OCI-LY7 (cell line): Measurements from ENCODE around the gene CCDC78. TPM values are rescaled to one million over a fixed set of nuclear protein-coding genes. Genes with fewer than 3 reads are reported as not detected.

Experiments
- BruUV-seq: library from RNA; stranded (reverse); fragments of 400-500 nt; replicated peaks from 2 replicates; lab custom pipeline; 2021; lab: Mats Ljungman, UMichigan
- CTCF ChIA-PET: fragments of 300-600 bp; sonication (Branson Sonifier 250); formaldehyde crosslinking; loops from one replicate; lab custom pipeline; 2022; ENCODE audit warnings: antibody characterized with exemption; ENCODE audit not compliant: unreplicated experiment; lab: Charles Lee
- POLR2A ChIA-PET: fragments of 300-600 bp; sonication (Branson Sonifier 250); formaldehyde crosslinking; loops from one replicate; lab custom pipeline; 2022; ENCODE audit warnings: antibody characterized with exemption; lab: Charles Lee
- DNase-seq: peaks from one replicate; pipeline ENCODE4 v3.0.0-alpha.2; 2015; ENCODE audit warnings: low spot score
- H2AFZ ChIP-seq: fragments of 200-600 bp; sonication (generic), shearing (Covaris generic); 2 replicates; pipeline ENCODE4 v1.6.1; 2014; ENCODE audit warnings: mild to moderate bottlenecking, antibody characterized with exemption, low read length, moderate library complexity
- H3K27ac ChIP-seq: fragments of 200-600 bp; sonication (generic); 2 replicates; pipeline ENCODE4 v1.5.1; 2014; ENCODE audit warnings: mixed run types, low read depth, mild to moderate bottlenecking, moderate library complexity, low read length, inconsistent platforms; ENCODE audit not compliant: poor library complexity, severe bottlenecking
- H3K36me3 ChIP-seq: fragments of 200-600 bp; sonication (generic); 2 replicates; pipeline ENCODE4 v1.6.1; 2014; ENCODE audit warnings: mild to moderate bottlenecking, antibody characterized with exemption, low read length, moderate library complexity, mixed read lengths; ENCODE audit not compliant: insufficient read depth
- H3K4me1 ChIP-seq: fragments of 200-600 bp; sonication (generic); 2 replicates; pipeline ENCODE4 v1.5.1; 2014; ENCODE audit warnings: mild to moderate bottlenecking, low read length; ENCODE audit not compliant: insufficient read depth, poor library complexity, severe bottlenecking
- H3K4me2 ChIP-seq: fragments of 200-600 bp; sonication (generic); 2 replicates; pipeline ENCODE4 v1.6.1; 2014; ENCODE audit warnings: mild to moderate bottlenecking, low read length
- H3K4me3 ChIP-seq: fragments of 200-600 bp; sonication (generic); 2 replicates; pipeline ENCODE4 v1.5.1; 2014; ENCODE audit warnings: mild to moderate bottlenecking, low read depth, low read length; ENCODE audit not compliant: poor library complexity, severe bottlenecking
- H3K79me2 ChIP-seq: fragments of 200-600 bp; sonication (generic); 2 replicates; pipeline ENCODE4 v1.6.1; 2016; ENCODE audit warnings: low read depth, mild to moderate bottlenecking, low read length, moderate library complexity, mixed read lengths; ENCODE audit not compliant: insufficient read depth
- H3K9me2 ChIP-seq: fragments of 200-600 bp; sonication (generic); 2 replicates; pipeline ENCODE4 v1.6.1; 2016; ENCODE audit warnings: mild to moderate bottlenecking, low read length, mixed read lengths; ENCODE audit not compliant: insufficient read depth
- H3K9me3 ChIP-seq: fragments of 200-600 bp; sonication (generic); 2 replicates; pipeline ENCODE4 v1.6.1; 2014; ENCODE audit warnings: mild to moderate bottlenecking, mixed run types, low read length, mixed read lengths
- H4K20me1 ChIP-seq: fragments of 200-600 bp; sonication (generic); 2 replicates; pipeline ENCODE4 v1.6.1; 2014; ENCODE audit warnings: mild to moderate bottlenecking, antibody characterized with exemption, low read length, moderate library complexity, mixed read lengths; ENCODE audit not compliant: insufficient read depth
- EZH2phosphoT487 ChIP-seq: fragments of 200-600 bp; sonication (generic); IDR thresholded peaks from 2 replicates; pipeline ENCODE4 v1.6.1; 2018; ENCODE audit warnings: low read depth, borderline replicate concordance, mild to moderate bottlenecking, mixed run types, antibody characterized with exemption, low read length, moderate library complexity, mixed read lengths
- intact Hi-C: fragments of 100-400 bp; cut with micrococcal nuclease; formaldehyde crosslinking; loops from one replicate; pipeline ENCODE4 v1.10.0; 2022; ENCODE audit not compliant: unreplicated experiment
- total RNA-seq, 2 experiments: library from RNA; depleted of rRNA in 1 of 2; stranded (reverse); fragments of >200 nt in 1 of 2; shearing (Covaris generic) in 1 of 2; gene quantifications; 2 replicates each; pipeline ENCODE4 v1.2.3, GENCODE V29; 2014 to 2022
- TF ChIP-seq, protein P1 (sequence below): fragments of 200-600 bp; sonication (generic); conservative IDR thresholded peaks from 2 replicates; pipeline ENCODE4 v1.5.1; 2014; ENCODE audit warnings: mild to moderate bottlenecking, antibody characterized with exemption, low read length, moderate library complexity, mixed read lengths

CCDC78 gene
- total RNA-seq, 2 experiments from 2014 or later: 25.8 to 57.9 TPM

DNA sequence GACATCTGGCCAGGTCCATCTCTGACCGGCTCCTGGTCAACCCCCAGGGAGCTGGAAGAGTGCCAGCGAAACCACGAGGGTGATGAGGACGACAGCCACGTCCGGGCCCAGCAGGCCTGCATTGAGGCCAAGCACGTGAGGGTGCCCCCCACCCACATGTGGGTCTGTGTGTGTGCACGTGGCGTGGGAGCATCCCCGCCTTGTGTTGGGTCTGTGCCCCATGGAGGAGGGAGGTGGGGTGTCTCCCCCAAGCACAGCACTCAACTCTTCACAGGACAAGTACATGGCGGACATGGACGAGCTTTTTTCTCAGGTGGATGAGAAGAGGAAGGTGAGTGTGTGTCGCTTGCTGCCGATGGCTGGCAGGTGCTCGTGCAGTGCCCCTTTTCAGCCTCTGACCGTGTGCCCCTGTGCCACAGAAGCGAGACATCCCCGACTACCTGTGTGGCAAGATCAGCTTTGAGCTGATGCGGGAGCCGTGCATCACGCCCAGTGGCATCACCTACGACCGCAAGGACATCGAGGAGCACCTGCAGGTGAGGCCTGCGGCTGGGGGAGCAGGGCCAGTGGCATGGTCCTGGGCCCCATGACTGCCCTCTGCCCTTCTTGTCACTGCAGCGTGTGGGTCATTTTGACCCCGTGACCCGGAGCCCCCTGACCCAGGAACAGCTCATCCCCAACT lies 44.4 kb downstream of the CCDC78 start:
- H3K9me3 ChIP-seq: no peaks in the 10 kb centered on the region
- CTCF ChIA-PET: interaction anchor here (0.6 kb wide), 1 partner anchor 93 kb away, joined by 3 read pairs; no protein-coding TSS in a partner anchor
- peaks cover 5% of the 10 kb centered on the region; the same call in 1 of the 2 replicates for H4K20me1 ChIP-seq
- H3K9me2 ChIP-seq: no peaks in the 10 kb centered on the region
- no peak for TF ChIP-seq EZH2phosphoT487
- TF ChIP-seq, protein P1, sequence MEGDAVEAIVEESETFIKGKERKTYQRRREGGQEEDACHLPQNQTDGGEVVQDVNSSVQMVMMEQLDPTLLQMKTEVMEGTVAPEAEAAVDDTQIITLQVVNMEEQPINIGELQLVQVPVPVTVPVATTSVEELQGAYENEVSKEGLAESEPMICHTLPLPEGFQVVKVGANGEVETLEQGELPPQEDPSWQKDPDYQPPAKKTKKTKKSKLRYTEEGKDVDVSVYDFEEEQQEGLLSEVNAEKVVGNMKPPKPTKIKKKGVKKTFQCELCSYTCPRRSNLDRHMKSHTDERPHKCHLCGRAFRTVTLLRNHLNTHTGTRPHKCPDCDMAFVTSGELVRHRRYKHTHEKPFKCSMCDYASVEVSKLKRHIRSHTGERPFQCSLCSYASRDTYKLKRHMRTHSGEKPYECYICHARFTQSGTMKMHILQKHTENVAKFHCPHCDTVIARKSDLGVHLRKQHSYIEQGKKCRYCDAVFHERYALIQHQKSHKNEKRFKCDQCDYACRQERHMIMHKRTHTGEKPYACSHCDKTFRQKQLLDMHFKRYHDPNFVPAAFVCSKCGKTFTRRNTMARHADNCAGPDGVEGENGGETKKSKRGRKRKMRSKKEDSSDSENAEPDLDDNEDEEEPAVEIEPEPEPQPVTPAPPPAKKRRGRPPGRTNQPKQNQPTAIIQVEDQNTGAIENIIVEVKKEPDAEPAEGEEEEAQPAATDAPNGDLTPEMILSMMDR: no peak
- peaks cover 42% of the 10 kb centered on the region for H3K36me3 ChIP-seq
- TSS peak; percentile 95 for BruUV-seq
- H3K4me2 ChIP-seq: peak overlapping the region; percentile 88
- POLR2A ChIA-PET: no interaction called here
- H3K79me2 ChIP-seq: peaks cover 25% of the 10 kb centered on the region; the same call in 1 of the 2 replicates
- H2AFZ ChIP-seq: no peak overlapping the region
- H3K4me3 ChIP-seq: peak overlapping the region; percentile 82
- no peak for DNase-seq
- intact Hi-C loops: loop anchor here (5.0 kb wide), 1 partner anchor 40 kb away; the partner anchor contains the start of gene ANTKMT
- H3K4me1 ChIP-seq: peaks cover 40% of the 10 kb centered on the region
- H3K27ac ChIP-seq: no peak overlapping the region

DNA sequence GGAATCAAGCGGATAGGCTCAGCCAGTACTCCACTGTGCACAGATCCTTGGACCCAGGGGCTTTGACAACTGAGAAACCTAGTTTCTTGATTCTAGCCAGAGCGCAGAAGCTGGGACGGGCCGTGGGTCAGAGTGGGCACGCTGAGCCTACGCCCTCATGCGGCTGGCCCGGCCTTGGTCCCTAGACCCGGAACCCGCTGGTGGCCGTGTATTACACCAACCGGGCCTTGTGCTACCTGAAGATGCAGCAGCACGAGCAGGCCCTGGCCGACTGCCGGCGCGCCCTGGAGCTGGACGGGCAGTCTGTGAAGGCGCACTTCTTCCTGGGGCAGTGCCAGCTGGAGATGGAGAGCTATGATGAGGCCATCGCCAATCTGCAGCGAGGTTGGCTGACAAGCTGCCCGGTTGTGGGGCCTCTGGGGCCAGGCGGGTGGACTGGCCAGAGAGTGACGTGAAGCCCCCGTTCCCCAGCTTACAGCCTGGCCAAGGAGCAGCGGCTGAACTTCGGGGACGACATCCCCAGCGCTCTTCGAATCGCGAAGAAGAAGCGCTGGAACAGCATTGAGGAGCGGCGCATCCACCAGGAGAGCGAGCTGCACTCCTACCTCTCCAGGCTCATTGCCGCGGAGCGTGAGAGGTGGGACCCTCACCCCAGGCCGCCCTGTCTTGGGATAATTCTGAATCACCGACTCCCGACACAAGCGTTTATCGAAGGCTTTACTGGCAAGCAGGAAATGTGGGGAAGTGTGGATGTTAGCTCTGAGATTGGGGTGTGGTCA lies 45.1 kb downstream of the CCDC78 start:
- Histone ChIP-seq H3K36me3 (peaks cover 35% of the 10 kb centered on the region), H3K4me2 (peak overlapping the region; percentile 88), H4K20me1 (peaks cover 5% of the 10 kb centered on the region; the same call in 1 of the 2 replicates), H3K79me2 (peaks cover 25% of the 10 kb centered on the region; the same call in 1 of the 2 replicates), H3K4me1 (peaks cover 40% of the 10 kb centered on the region), H3K9me3 (no peaks in the 10 kb centered on the region), H3K4me3 (peak overlapping the region; percentile 82), H3K9me2 (no peaks in the 10 kb centered on the region), H3K27ac (peak overlapping the region; percentile 63), H2AFZ (no peak overlapping the region)
- peak; percentile 58 for DNase-seq
- intact Hi-C loops: loop anchor here (5.0 kb wide), 1 partner anchor 41 kb away; the partner anchor contains the start of gene ANTKMT
- no TSS peak for BruUV-seq
- TF ChIP-seq EZH2phosphoT487: no peak
- TF ChIP-seq, protein P1: peak; percentile 47; the same call in 1 of the 2 replicates
- POLR2A ChIA-PET: no interaction called here
- CTCF ChIA-PET: interaction anchor here (0.6 to 1.0 kb wide), 2 partner anchors 9 to 92 kb away, joined by 3 to 4 read pairs; partner anchors contain the start of gene WDR24
